NCI-H146 (cell line): ENCODE data around the gene KCNA10.

Experiments
- DNase-seq: peaks from one replicate; lab custom pipeline; 2025; lab: John Stamatoyannopoulos, UW

KCNA10 gene

GRCh38 chr1:110498270-110498669 lies 20.7 kb downstream of the KCNA10 start:
- peak; percentile 55 for DNase-seq

- DNase-seq = peak; percentile 81
These were observed 22.9 kb downstream of the KCNA10 start for GRCh38 chr1:110495926-110496600.

- DNase-seq = no peak
These were observed 24.2 kb downstream of the KCNA10 start for GRCh38 chr1:110494522-110495406.

- no peak for DNase-seq
These were observed 24.9 kb downstream of the KCNA10 start for GRCh38 chr1:110494036-110494435.

GRCh38 chr1:110493059-110493699 lies 25.8 kb downstream of the KCNA10 start:
- no peak for DNase-seq

- no peak for DNase-seq
These were observed 26.4 kb downstream of the KCNA10 start for GRCh38 chr1:110492573-110492972.

- DNase-seq = no peak
These were observed 28.1 kb downstream of the KCNA10 start for GRCh38 chr1:110490791-110491451.

- no peak for DNase-seq
These were observed 28.9 kb downstream of the KCNA10 start for GRCh38 chr1:110489973-110490542.

- no peak for DNase-seq
These were observed 29.6 kb downstream of the KCNA10 start for GRCh38 chr1:110489406-110489805.

- no peak for DNase-seq
These were observed 30.1 kb downstream of the KCNA10 start for GRCh38 chr1:110488867-110489266.

GRCh38 chr1:110488161-110488560 lies 30.8 kb downstream of the KCNA10 start:
- no peak for DNase-seq

- DNase-seq = no peak
These were observed 31.2 kb downstream of the KCNA10 start for GRCh38 chr1:110487726-110488125.

- DNase-seq = no peak
These were observed 33.2 kb downstream of the KCNA10 start for GRCh38 chr1:110485725-110486124.

GRCh38 chr1:110484801-110485200 lies 34.2 kb downstream of the KCNA10 start:
- DNase-seq = no peak

GRCh38 chr1:110483308-110483685 lies 35.7 kb downstream of the KCNA10 start:
- DNase-seq = no peak

- peak; percentile 48 for DNase-seq
These were observed 36.2 kb downstream of the KCNA10 start for GRCh38 chr1:110482662-110483307.

- no peak for DNase-seq
These were observed 36.9 kb downstream of the KCNA10 start for GRCh38 chr1:110481968-110482623.

- DNase-seq = no peak
These were observed 38.4 kb downstream of the KCNA10 start for GRCh38 chr1:110480356-110481096.

- DNase-seq = no peak
These were observed 40.1 kb downstream of the KCNA10 start for GRCh38 chr1:110478886-110479285.

- DNase-seq = no peak
These were observed 40.9 kb downstream of the KCNA10 start for GRCh38 chr1:110477967-110478640.
